Omental fat pad (tissue), 4 donors: ENCODE results near the gene PGM5. TPM values are rescaled to one million over a fixed set of nuclear protein-coding genes. Genes with fewer than 3 reads are reported as not detected.
A peak's percentile ranks its signal among the peaks of the same experiment; 100 is the strongest.

ENCODE experiments used
- ATAC-seq: fragments of 150-250 bp; one replicate; pipeline ENCODE4 v1.9.1; 2016; ENCODE audit warnings: mild to moderate bottlenecking, moderate library complexity; ENCODE audit not compliant: low FRiP score
- DNase-seq: peaks from one replicate; pipeline ENCODE4 v3.0.0-alpha.2; 2019; ENCODE audit warnings: low spot score
- CTCF ChIP-seq, 3 donors: fragments of 450-650 bp; IDR thresholded peaks; one replicate each; pipeline ENCODE4 v1.5.1; 2016 to 2017; ENCODE audit warnings: antibody characterized with exemption in 3 of 3, mild to moderate bottlenecking in 3 of 3, moderate library complexity in 2 of 3
- total RNA-seq, 4 donors: library from RNA; depleted of rRNA; stranded (reverse); fragments of >200 nt; gene quantifications; one replicate each; pipeline ENCODE4 v1.1.0, GENCODE V29; 2016

Gene PGM5
- total RNA-seq, 4 donors from 2014 or later, result 18.1 to 63.7 (median 26.3) TPM

GRCh38 chr9:68547417-68547816 is 191.0 kb downstream of the PGM5 start:
- TF ChIP-seq CTCF (IDR thresholded peaks at IDR 0.05), result no peak
- DNase-seq (no peak), ATAC-seq (no peak)

- no peak for TF ChIP-seq CTCF (IDR thresholded peaks at IDR 0.05)
- no peak for DNase-seq
- no peak for ATAC-seq
These were observed 191.8 kb downstream of the PGM5 start for GRCh38 chr9:68548241-68548640.

GRCh38 chr9:68551191-68551590 is 194.8 kb downstream of the PGM5 start:
- DNase-seq (no peak), ATAC-seq (peak; percentile 49)
- TF ChIP-seq CTCF (IDR thresholded peaks at IDR 0.05), result no peak

- DNase-seq, result no peak
- ATAC-seq, result no peak
- TF ChIP-seq CTCF (IDR thresholded peaks at IDR 0.05), result no peak
These were observed 196.5 kb downstream of the PGM5 start for GRCh38 chr9:68552700-68553476.

- no peak for ATAC-seq
- no peak for TF ChIP-seq CTCF (IDR thresholded peaks at IDR 0.05)
- no peak for DNase-seq
These were observed 199.2 kb downstream of the PGM5 start for GRCh38 chr9:68555437-68556150.

GRCh38 chr9:68558545-68558944 is 202.1 kb downstream of the PGM5 start:
- no peak for DNase-seq
- TF ChIP-seq CTCF (IDR thresholded peaks at IDR 0.05), result no peak
- ATAC-seq, result no peak
